ENCODE results near the gene PTN. TPM values are rescaled to one million over a fixed set of nuclear protein-coding genes. Genes with fewer than 3 reads are reported as not detected.
"Not testable (repeated sequence)": the region's sequence is repeated elsewhere in the genome, so short reads cannot be mapped to it uniquely, and the experiment has no call there.

The PTN gene
- total and polyA plus RNA-seq, 9 of the 15 experiments (the other 6 are each of a cell fraction or from before 2014, with no cell fraction given), result not detected

- H3K27ac ChIP-seq (ENCODE audit: extremely low read depth, low read depth, low read length); H3K4me1 ChIP-seq (replicated peaks in 1 of 2; ENCODE audit: control insufficient read depth in 2 of 2, insufficient read depth in 2 of 2, low read length in 2 of 2); in situ Hi-C loops (cut with MboI); H3K27me3 ChIP-seq (ENCODE audit: control insufficient read depth in 2 of 2, insufficient read depth in 2 of 2, low read length in 2 of 2); H4K20me1 ChIP-seq (replicated peaks; ENCODE audit: control insufficient read depth, insufficient read depth, low read length); H3K9me1 ChIP-seq (ENCODE audit: control insufficient read depth, insufficient read depth, low read length); ATAC-seq; H2AFZ ChIP-seq (ENCODE audit: low read depth, low read length); H3K36me3 ChIP-seq (ENCODE audit: control insufficient read depth, insufficient read depth, low read length); H3K4me2 ChIP-seq (ENCODE audit: insufficient read depth, low read length); intact Hi-C loops (cut with micrococcal nuclease); BruUV-seq (replicated peaks); H3K9ac ChIP-seq (ENCODE audit: insufficient read depth in 1 of 2, low read depth in 2 of 2, low read length in 2 of 2); H3K4me3 ChIP-seq; POLR2A ChIA-PET; H3K79me2 ChIP-seq (ENCODE audit: control insufficient read depth, insufficient read depth, low read length); H3K9me3 ChIP-seq (replicated peaks; ENCODE audit: control insufficient read depth, insufficient read depth, low read depth, low read length); DNase-seq (ENCODE audit: extremely low read depth in 1 of 4, low spot score in 3 of 4); FAIRE-seq; CTCF ChIA-PET (ENCODE audit: low intra/inter-chr PET ratio): not testable (repeated sequence)
- 0% methylated on average over 2 of the region's 3 CpGs for WGBS (ENCODE audit: insufficient coverage, low coverage, missing lambda C conversion rate)
Observed at GRCh38 chr7:137239186-137239585, 104.3 kb downstream of the PTN start.

DNA sequence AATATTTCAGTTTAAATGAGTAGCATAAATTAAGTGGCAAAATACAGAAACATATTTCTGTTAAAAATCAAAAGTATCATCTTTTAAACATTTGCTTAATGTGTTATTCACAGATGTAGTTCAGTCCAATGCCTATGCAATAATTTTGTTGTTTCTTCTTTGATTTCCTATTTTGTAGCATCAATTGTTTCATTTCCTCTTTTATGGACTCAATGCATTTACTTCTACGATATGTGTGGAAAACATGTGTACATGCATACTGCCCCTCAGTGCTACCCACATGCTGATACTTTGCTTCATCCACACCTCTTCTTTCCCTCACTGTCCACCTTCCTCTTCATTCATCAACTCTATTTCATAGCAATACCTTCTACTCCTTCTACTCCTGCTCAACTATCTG is 108.1 kb downstream of the PTN start:
- in situ Hi-C loops (cut with MboI), result no loop called here
- Histone ChIP-seq H4K20me1 (replicated peaks; ENCODE audit: control insufficient read depth, insufficient read depth, low read length) (no peaks in the 10 kb centered on the region), H3K79me2 (ENCODE audit: control insufficient read depth, insufficient read depth, low read length) (no peaks in the 10 kb centered on the region), H3K27ac (ENCODE audit: extremely low read depth, low read depth, low read length) (no peak overlapping the region), H3K27me3 (ENCODE audit: control insufficient read depth in 2 of 2, insufficient read depth in 2 of 2, low read length in 2 of 2) (no peaks in the 10 kb centered on the region), H3K9me1 (ENCODE audit: control insufficient read depth, insufficient read depth, low read length) (no peaks in the 10 kb centered on the region), H3K4me2 (ENCODE audit: insufficient read depth, low read length) (no peak overlapping the region), H3K36me3 (ENCODE audit: control insufficient read depth, insufficient read depth, low read length) (no peaks in the 10 kb centered on the region), H3K4me3 (no peak overlapping the region), H2AFZ (ENCODE audit: low read depth, low read length) (no peak overlapping the region), H3K9me3 (replicated peaks; ENCODE audit: control insufficient read depth, insufficient read depth, low read depth, low read length) (no peaks in the 10 kb centered on the region), H3K9ac (ENCODE audit: insufficient read depth in 1 of 2, low read depth in 2 of 2, low read length in 2 of 2) (no peak overlapping the region), H3K4me1 (replicated peaks in 1 of 2; ENCODE audit: control insufficient read depth in 2 of 2, insufficient read depth in 2 of 2, low read length in 2 of 2) (no peaks in the 10 kb centered on the region)
- no peak for DNase-seq (ENCODE audit: extremely low read depth in 1 of 4, low spot score in 3 of 4)
- CTCF ChIA-PET (ENCODE audit: low intra/inter-chr PET ratio), result no interaction called here
- ATAC-seq, result no peak
- POLR2A ChIA-PET, result no interaction called here
- no TSS peak for BruUV-seq (replicated peaks)
- TF ChIP-seq MAFK (IDR thresholded peaks at IDR 0.05; ENCODE audit: low read length) (no peak), MED1 (CRISPR knock-in tag; IDR thresholded peaks at IDR 0.05; ENCODE audit: borderline replicate concordance) (no peak), ZNF133 (CRISPR knock-in tag; IDR thresholded peaks at IDR 0.05) (no peak), CBFA2T3 (IDR thresholded peaks at IDR 0.05) (no peak), EGR1 (conservative IDR thresholded peaks at IDR 0.05) (no peak), SAFB2 (IDR thresholded peaks at IDR 0.05; ENCODE audit: borderline replicate concordance, low read depth, low read length, severe bottlenecking) (no peak), CTCF (IDR thresholded peaks at IDR 0.05 in 2 of 3, conservative IDR thresholded peaks at IDR 0.05 in 1 of 3; ENCODE audit: insufficient read depth in 2 of 3, low read depth in 1 of 3, low read length in 3 of 3) (no peak), MXI1 (IDR thresholded peaks at IDR 0.05; ENCODE audit: low read depth, low read length) (no peak), NR2F6 (CRISPR knock-in tag; IDR thresholded peaks at IDR 0.05) (no peak), ZNF263 (CRISPR knock-in tag; IDR thresholded peaks at IDR 0.05; ENCODE audit: borderline replicate concordance) (no peak), ARID1B (IDR thresholded peaks at IDR 0.05) (no peak), NCOR1 (IDR thresholded peaks at IDR 0.05) (no peak), SRF (CRISPR knock-in tag; IDR thresholded peaks at IDR 0.05) (no peak), MIER1 (IDR thresholded peaks at IDR 0.05; ENCODE audit: low read depth) (no peak)
- WGBS (ENCODE audit: insufficient coverage, low coverage, missing lambda C conversion rate), result 4% methylated on average over 1 of the region's 1 CpG
- no peak for FAIRE-seq
- intact Hi-C loops (cut with micrococcal nuclease), result no loop called here
